Hematopoietic multipotent progenitor cell treated with erythropoietin and hydrocortisone succinate and interleukin-3 and kit ligand, for 17 days (in vitro differentiated cells): ENCODE results near the gene FAM89B.
"Not testable (repeated sequence)": the region's sequence is repeated elsewhere in the genome, so short reads cannot be mapped to it uniquely, and the experiment has no call there.

Experiments
- DNase-seq: peaks from one replicate; pipeline ENCODE4 v3.0.0-alpha.2; 2015; ENCODE audit warnings: low spot score

The FAM89B gene

GRCh38 chr11:65572356-65573051, at the start of gene FAM89B:
Gene FAM89B, plus strand, starts transcription at chr11:65572538. Its CDS starts 132 bp downstream, at chr11:65572670.
- peak; percentile 86 for DNase-seq

GRCh38 chr11:65522718-65523630, 49.4 kb upstream of the FAM89B start:
- not testable (repeated sequence) for DNase-seq

- DNase-seq = not testable (repeated sequence)
Observed at GRCh38 chr11:65523631-65523968, 48.7 kb upstream of the FAM89B start.

- DNase-seq = peak; percentile 16
Observed at GRCh38 chr11:65524014-65524740, 48.2 kb upstream of the FAM89B start.

- DNase-seq = peak; percentile 85
Observed at GRCh38 chr11:65524741-65525545, 47.4 kb upstream of the FAM89B start, which contains the start of gene SCYL1. Gene SCYL1, plus strand, starts transcription at chr11:65525083. Its CDS starts 71 bp downstream, at chr11:65525154.

- no peak for DNase-seq
Observed at GRCh38 chr11:65525546-65526480, 46.5 kb upstream of the FAM89B start.

GRCh38 chr11:65526744-65527143, 45.6 kb upstream of the FAM89B start:
- no peak for DNase-seq

GRCh38 chr11:65528819-65529350, 43.5 kb upstream of the FAM89B start:
- no peak for DNase-seq

- DNase-seq = no peak
Observed at GRCh38 chr11:65529475-65530156, 42.7 kb upstream of the FAM89B start.

- peak; percentile 42 for DNase-seq
Observed at GRCh38 chr11:65530157-65530496, 42.2 kb upstream of the FAM89B start.

GRCh38 chr11:65532388-65533064, 39.8 kb upstream of the FAM89B start:
- DNase-seq = no peak

GRCh38 chr11:65535102-65535501, 37.2 kb upstream of the FAM89B start:
- DNase-seq = no peak

- DNase-seq = no peak
Observed at GRCh38 chr11:65536412-65537295, 35.7 kb upstream of the FAM89B start.

- no peak for DNase-seq
Observed at GRCh38 chr11:65537296-65537597, 35.1 kb upstream of the FAM89B start.

GRCh38 chr11:65537620-65538231, 34.6 kb upstream of the FAM89B start:
- no peak for DNase-seq

- no peak for DNase-seq
Observed at GRCh38 chr11:65538232-65538914, 34.0 kb upstream of the FAM89B start.
